ENCODE results near the gene CCND3. TPM values are rescaled to one million over a fixed set of nuclear protein-coding genes. Genes with fewer than 3 reads are reported as not detected.

The CCND3 gene
- total and polyA plus RNA-seq, 2 of the 8 experiments (the other 6 are each of a cell fraction or from before 2014, with no cell fraction given) = 30.6 to 32.9 TPM

- Histone ChIP-seq H2BK12ac (ENCODE audit: low read depth, low read length) (no peak overlapping the region), H3K27me3 (replicated peaks in 1 of 4; ENCODE audit: control insufficient read depth in 3 of 4, extremely low read depth in 1 of 4, insufficient read depth in 3 of 4, low read length in 3 of 4) (no peaks in the 10 kb centered on the region), H2AK5ac (ENCODE audit: low read depth, low read length) (no peak overlapping the region), H3K4me1 (replicated peaks in 1 of 4; ENCODE audit: control insufficient read depth in 3 of 4, insufficient read depth in 4 of 4, low read length in 3 of 4) (no peaks in the 10 kb centered on the region), H3K23ac (ENCODE audit: insufficient read length) (no peak overlapping the region), H2AFZ (ENCODE audit: low read length) (no peak overlapping the region), H3K4me3 (ENCODE audit: extremely low read depth in 1 of 4, insufficient read depth in 2 of 4, low read depth in 3 of 4, low read length in 4 of 4) (no peak overlapping the region), H4K5ac (ENCODE audit: insufficient read length, low read depth, low read length) (no peak overlapping the region), H3K79me2 (ENCODE audit: control insufficient read depth in 1 of 2, insufficient read depth in 2 of 2, low read length in 2 of 2) (peaks cover 1 to 12% of the 10 kb centered on the region in 2 experiments), H3K27ac (ENCODE audit: low read depth, low read length) (no peak overlapping the region), H2BK20ac (ENCODE audit: low read length) (no peak overlapping the region), H3K4me2 (ENCODE audit: insufficient read depth in 1 of 2, low read depth in 2 of 2, low read length in 2 of 2) (no peak overlapping the region), H4K20me1 (replicated peaks in 1 of 2; ENCODE audit: control insufficient read depth in 1 of 2, insufficient read depth in 2 of 2, low read length in 2 of 2) (peaks cover 6 to 19% of the 10 kb centered on the region in 2 experiments), H3K18ac (ENCODE audit: extremely low read depth, low read length) (no peak overlapping the region), H2BK15ac (ENCODE audit: low read length) (no peak overlapping the region), H2BK5ac (ENCODE audit: low read depth, low read length) (no peak overlapping the region), H3K4ac (replicated peaks; ENCODE audit: insufficient read length, low read depth, low read length) (no peak overlapping the region), H3K9ac (replicated peaks in 1 of 4; ENCODE audit: extremely low read depth in 1 of 4, low read depth in 3 of 4, low read length in 3 of 4) (no peak overlapping the region), H3K56ac (replicated peaks; ENCODE audit: insufficient read length, low read depth, low read length) (no peak overlapping the region), H3K36me3 (ENCODE audit: control insufficient read depth in 2 of 4, insufficient read depth in 4 of 4, low read length in 3 of 4) (peaks cover 54 to 86% (median 78%) of the 10 kb centered on the region in 4 experiments), H3K79me1 (ENCODE audit: low read depth, low read length) (peaks cover 8% of the 10 kb centered on the region), H4K8ac (ENCODE audit: extremely low read depth, insufficient read depth, low read length) (no peak overlapping the region), H4K91ac (replicated peaks; ENCODE audit: insufficient read length, low read length) (no peak overlapping the region), H2BK120ac (replicated peaks; ENCODE audit: low read depth, low read length) (no peak overlapping the region), H3K9me3 (ENCODE audit: insufficient read depth in 2 of 2, low read depth in 1 of 2, low read length in 1 of 2) (no peaks in the 10 kb centered on the region), H3K23me2 (ENCODE audit: low read depth, low read length) (no peaks in the 10 kb centered on the region), H3K14ac (ENCODE audit: insufficient read length) (no peak overlapping the region)
- CTCF ChIA-PET (ENCODE audit: partially characterized antibody) = interaction anchor here (0.8 to 11.4 kb wide), 8 partner anchors 9 to 114 kb away, joined by 3 to 166 read pairs (median 6); partner anchors contain the start of genes BYSL, CCND3 and MED20
- no peak for DNase-seq (ENCODE audit: low read depth in 1 of 2, low spot score in 2 of 2)
- POLR2A ChIA-PET (ENCODE audit: partially characterized antibody) = interaction anchor here (0.7 to 16.6 kb wide), 5 partner anchors 4 to 121 kb away, joined by 3 to 235 read pairs (median 6); partner anchors contain the start of genes BYSL, CCND3 and MED20
- WGBS, 2 experiments (ENCODE audit: extremely low coverage in 1 of 2, insufficient coverage in 1 of 2, insufficient read length in 1 of 2, insufficient replicate concordance in 2 of 2, low coverage in 1 of 2, low lambda C conversion rate in 2 of 2, missing lambda C conversion rate in 1 of 2) = 93% methylated on average over 6 of the region's 6 CpGs; no CpG with 5 or more reads in 1 of the 2 experiments
- FAIRE-seq = no peak
- TF ChIP-seq E2F6 (IDR thresholded peaks at IDR 0.05) = no peak
- no peak for TF ChIP-seq CEBPB (IDR thresholded peaks at IDR 0.05; ENCODE audit: low read depth, low read length)
- no peak for TF ChIP-seq CHD1 (IDR thresholded peaks at IDR 0.05; ENCODE audit: low read depth, low read length)
- no peak for TF ChIP-seq SIX5 (IDR thresholded peaks at IDR 0.05; ENCODE audit: low read depth, low read length)
- no peak for TF ChIP-seq CBX8 (IDR thresholded peaks at IDR 0.05; ENCODE audit: borderline replicate concordance, low read depth, low read length)
- TF ChIP-seq HDAC2 (IDR thresholded peaks at IDR 0.05; ENCODE audit: borderline replicate concordance in 1 of 2, low read depth in 2 of 2, low read length in 2 of 2) = no peak
- no peak for TF ChIP-seq SIN3A (conservative IDR thresholded peaks at IDR 0.05 in 1 of 2, IDR thresholded peaks at IDR 0.05 in 1 of 2; ENCODE audit: low read depth in 1 of 2, low read length in 2 of 2)
- no peak for TF ChIP-seq ATF2 (IDR thresholded peaks at IDR 0.05; ENCODE audit: low read length)
- TF ChIP-seq POU5F1 (IDR thresholded peaks at IDR 0.05; ENCODE audit: low read depth, low read length) = no peak
- no peak for TF ChIP-seq RFX5 (IDR thresholded peaks at IDR 0.05; ENCODE audit: borderline replicate concordance, low read depth, low read length)
- no peak for TF ChIP-seq YY1 (IDR thresholded peaks at IDR 0.05; ENCODE audit: low read depth, low read length)
These were observed 11.7 kb downstream of the CCND3 start for GRCh38 chr6:41929924-41930323.

All from H1 (cell line).